ENCODE data around the gene MPHOSPH10.

- no peak for TF ChIP-seq CTCF (IDR thresholded peaks at IDR 0.05)
- TF ChIP-seq POLR2A (IDR thresholded peaks at IDR 0.05): no peak
- no peak for TF ChIP-seq EP300 (IDR thresholded peaks at IDR 0.05)
Observed at GRCh38 chr2:71120195-71120594, 10.2 kb upstream of the MPHOSPH10 start.
